PC-3 (cell line): ENCODE measurements around the gene TAF13. TPM values are rescaled to one million over a fixed set of nuclear protein-coding genes. Genes with fewer than 3 reads are reported as not detected.
"Not testable (repeated sequence)": the region's sequence is repeated elsewhere in the genome, so short reads cannot be mapped to it uniquely, and the experiment has no call there.

Experiments used
- ATAC-seq: fragments of 200-7000 bp; cut with Tn5 transposase; 2 replicates; pipeline ENCODE4 v1.9.1; 2020; ENCODE audit warnings: mild to moderate bottlenecking, moderate library complexity
- BruUV-seq: library from RNA; stranded (reverse); fragments of 400-500 nt; replicated peaks from 2 replicates; lab custom pipeline; 2021; lab: Mats Ljungman, UMichigan
- CTCF ChIA-PET: fragments of 300-600 bp; sonication (Branson Sonifier 250); formaldehyde crosslinking; loops from one replicate; lab custom pipeline; 2022; ENCODE audit warnings: antibody characterized with exemption; lab: Charles Lee
- POLR2A ChIA-PET: fragments of 300-600 bp; sonication (Branson Sonifier 250); formaldehyde crosslinking; loops from one replicate; lab custom pipeline; 2022; ENCODE audit warnings: antibody characterized with exemption; ENCODE audit not compliant: unreplicated experiment; lab: Charles Lee
- DNase-seq: peaks from one replicate; pipeline ENCODE4 v3.0.0-alpha.2; 2015
- H2AFZ ChIP-seq: fragments of 300-600 bp; sonication (generic); 2 replicates; pipeline ENCODE4 v1.6.0; 2016; ENCODE audit warnings: antibody characterized with exemption, low read length
- H3F3A ChIP-seq: fragments of 300-600 bp; sonication (generic); one replicate; pipeline ENCODE4 v1.6.0; 2017; ENCODE audit warnings: antibody characterized with exemption, low read length, control low read depth, mild to moderate bottlenecking; ENCODE audit not compliant: unreplicated experiment
- H3K27ac ChIP-seq: fragments of 300-600 bp; sonication (generic); 2 replicates; pipeline ENCODE4 v1.5.1; 2016; ENCODE audit warnings: mild to moderate bottlenecking, low read length
- H3K27me3 ChIP-seq: fragments of 300-600 bp; sonication (generic); 2 replicates; pipeline ENCODE4 v1.6.1; 2016; ENCODE audit warnings: low read length, mixed read lengths
- H3K36me3 ChIP-seq: fragments of 300-600 bp; sonication (generic); 2 replicates; pipeline ENCODE4 v1.6.1; 2016; ENCODE audit warnings: low read depth, mixed run types, low read length, mixed read lengths
- H3K4me1 ChIP-seq: fragments of 300-600 bp; sonication (generic); 2 replicates; pipeline ENCODE4 v1.5.1; 2016; ENCODE audit warnings: low read length; ENCODE audit not compliant: insufficient read depth
- H3K4me2 ChIP-seq: fragments of 300-600 bp; sonication (generic); 2 replicates; pipeline ENCODE4 v1.6.0; 2016; ENCODE audit warnings: low read length
- H3K4me3 ChIP-seq: fragments of 300-600 bp; sonication (generic); 2 replicates; pipeline ENCODE4 v1.5.1; 2016; ENCODE audit warnings: mild to moderate bottlenecking, low read length, mixed read lengths
- H3K79me2 ChIP-seq: fragments of 300-600 bp; sonication (generic); 2 replicates; pipeline ENCODE4 v1.6.1; 2017; ENCODE audit warnings: low read length, mixed read lengths
- H3K9ac ChIP-seq: fragments of 300-600 bp; sonication (generic); 2 replicates; pipeline ENCODE4 v1.6.0; 2016; ENCODE audit warnings: mild to moderate bottlenecking, low read length
- H3K9me2 ChIP-seq: fragments of 300-600 bp; sonication (generic); replicated peaks from 2 replicates; pipeline ENCODE4 v1.6.1; 2016; ENCODE audit warnings: mixed run types, low read length, mixed read lengths
- H3K9me3 ChIP-seq: fragments of 300-600 bp; sonication (generic); 2 replicates; pipeline ENCODE4 v1.6.1; 2016; ENCODE audit warnings: low read length, mixed read lengths
- H4K20me1 ChIP-seq: fragments of 300-600 bp; sonication (generic); 2 replicates; pipeline ENCODE4 v1.6.1; 2016; ENCODE audit warnings: low read length, mixed read lengths
- CTCF ChIP-seq: fragments of 300-600 bp; sonication (generic); conservative IDR thresholded peaks from 2 replicates; pipeline ENCODE4 v1.5.1; 2017; ENCODE audit warnings: antibody characterized with exemption, low read depth, mild to moderate bottlenecking, low read length
- EZH2 ChIP-seq: fragments of 300-600 bp; sonication (generic); IDR thresholded peaks from one replicate; pipeline ENCODE4 v1.6.1; 2017; ENCODE audit warnings: antibody characterized with exemption, mild to moderate bottlenecking, low read length; ENCODE audit not compliant: unreplicated experiment
- EZH2phosphoT487 ChIP-seq: fragments of 300-600 bp; sonication (generic); IDR thresholded peaks from 2 replicates; pipeline ENCODE4 v1.6.1; 2018; ENCODE audit warnings: mild to moderate bottlenecking, antibody characterized with exemption, low read length, borderline replicate concordance
- intact Hi-C: fragments of 100-400 bp; cut with micrococcal nuclease; formaldehyde crosslinking; loops from 2 replicates; pipeline ENCODE4 v1.9.0; 2023
- total RNA-seq: library from RNA; depleted of rRNA; stranded (reverse); fragments of >200 nt; gene quantifications from 2 replicates; pipeline ENCODE4 v1.2.3, GENCODE V29; 2014

Gene TAF13
- total RNA-seq, 1 experiment from 2014 or later: 32.0 TPM

DNA sequence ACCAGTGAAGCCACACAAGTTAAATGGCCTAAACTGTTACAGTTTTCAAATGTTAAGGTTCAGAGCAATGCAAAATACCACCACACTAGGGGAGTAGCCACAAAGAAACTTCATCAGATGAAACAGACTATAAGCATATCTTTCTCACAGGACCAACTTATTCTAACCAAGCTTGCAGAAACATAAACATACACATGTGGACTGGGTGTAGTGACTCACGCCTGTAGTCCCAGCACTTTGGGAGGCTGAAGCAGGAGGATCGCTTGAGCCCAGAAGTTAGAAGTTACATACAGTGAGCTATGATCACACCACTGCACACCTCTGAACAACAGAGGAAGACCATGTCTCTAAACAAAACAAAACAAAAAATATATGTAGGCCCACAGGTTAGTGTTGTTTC is 51.2 kb downstream of the TAF13 start:
- H4K20me1 ChIP-seq: no peaks in the 10 kb centered on the region
- intact Hi-C loops: no loop called here
- no peak for ATAC-seq
- H3K9me2 ChIP-seq: no peaks in the 10 kb centered on the region
- H3K36me3 ChIP-seq: no peaks in the 10 kb centered on the region
- H3K9me3 ChIP-seq: no peaks in the 10 kb centered on the region
- peaks cover 3% of the 10 kb centered on the region; the same call in 1 of the 2 replicates for H3K4me1 ChIP-seq
- no peak for TF ChIP-seq EZH2phosphoT487
- TF ChIP-seq CTCF: no peak
- no peak for TF ChIP-seq EZH2
- no peaks in the 10 kb centered on the region for H3K27me3 ChIP-seq
- H3K9ac ChIP-seq: no peak overlapping the region
- no peak for DNase-seq
- no TSS peak for BruUV-seq
- no peak overlapping the region for H3K4me2 ChIP-seq
- no peak overlapping the region for H3K4me3 ChIP-seq
- H3F3A ChIP-seq: no peaks in the 10 kb centered on the region
- H3K79me2 ChIP-seq: 0 out of 2 replicates have a peak, but pooled peaks cover 5% of the 10 kb centered on the region
- H2AFZ ChIP-seq: no peak overlapping the region
- no peak overlapping the region for H3K27ac ChIP-seq
- ChIA-PET POLR2A (no interaction called here), CTCF (no interaction called here)

DNA sequence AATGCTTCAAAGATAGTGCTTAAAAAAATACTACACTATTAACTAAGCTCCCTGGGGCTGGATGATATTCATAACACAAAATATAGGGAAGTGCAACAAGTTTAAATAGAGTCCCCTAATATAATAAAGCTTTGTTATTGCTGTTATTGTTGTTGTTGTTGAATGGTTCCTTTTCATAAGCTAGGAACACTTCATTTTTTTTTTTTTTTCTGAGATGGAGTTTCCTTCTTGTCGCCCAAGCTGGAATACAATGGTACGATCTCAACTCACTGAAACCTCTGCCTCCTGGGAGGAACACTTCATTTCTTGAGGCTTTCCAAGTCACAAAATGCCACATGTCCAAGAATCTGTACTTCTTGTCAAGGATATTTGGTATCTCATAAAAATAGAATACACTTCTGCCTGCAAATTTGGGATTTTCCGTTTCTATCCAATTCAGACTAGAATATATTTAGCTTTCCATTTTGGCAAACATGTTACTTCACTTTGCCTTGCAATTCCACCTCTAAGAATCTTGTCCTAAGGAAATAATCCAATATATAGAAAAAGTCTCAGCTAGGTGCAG is 55.0 kb downstream of the TAF13 start:
- H4K20me1 ChIP-seq: no peaks in the 10 kb centered on the region
- no peak overlapping the region for H3K4me2 ChIP-seq
- peaks cover 1% of the 10 kb centered on the region; the same call in 1 of the 2 replicates for H3K4me1 ChIP-seq
- H3K79me2 ChIP-seq: no peaks in the 10 kb centered on the region
- no peaks in the 10 kb centered on the region for H3K27me3 ChIP-seq
- no peaks in the 10 kb centered on the region for H3K9me3 ChIP-seq
- ATAC-seq (no peak), DNase-seq (no peak)
- POLR2A ChIA-PET: no interaction called here
- no TSS peak for BruUV-seq
- CTCF ChIA-PET: no interaction called here
- H2AFZ ChIP-seq: no peak overlapping the region
- H3F3A ChIP-seq: no peaks in the 10 kb centered on the region
- peaks cover 5% of the 10 kb centered on the region; the same call in 1 of the 2 replicates for H3K36me3 ChIP-seq
- H3K9ac ChIP-seq: no peak overlapping the region
- H3K27ac ChIP-seq: no peak overlapping the region
- no peak overlapping the region for H3K4me3 ChIP-seq
- H3K9me2 ChIP-seq: no peaks in the 10 kb centered on the region
- intact Hi-C loops: no loop called here
- TF ChIP-seq CTCF: no peak
- no peak for TF ChIP-seq EZH2
- no peak for TF ChIP-seq EZH2phosphoT487

- POLR2A ChIA-PET, CTCF ChIA-PET, intact Hi-C loops: not testable (repeated sequence)
Observed at GRCh38 chr1:109017719-109018118, 58.1 kb downstream of the TAF13 start.

More at GRCh38 chr1:109017719-109018118, 58.1 kb downstream of the TAF13 start:
- H3K9me2 ChIP-seq, H3K9ac ChIP-seq, H3K4me2 ChIP-seq, H3K27me3 ChIP-seq, H3K79me2 ChIP-seq, ATAC-seq, H3F3A ChIP-seq, H3K4me1 ChIP-seq, H4K20me1 ChIP-seq, H3K4me3 ChIP-seq, H2AFZ ChIP-seq, DNase-seq, BruUV-seq, H3K27ac ChIP-seq, H3K36me3 ChIP-seq, H3K9me3 ChIP-seq: not testable (repeated sequence)
